Liver (tissue), 9 donors: Measurements from ENCODE around the gene DDX24. TPM values are rescaled to one million over a fixed set of nuclear protein-coding genes. Genes with fewer than 3 reads are reported as not detected.

Experiments
- DNase-seq: peaks from one replicate; pipeline ENCODE4 v3.0.0-alpha.2; 2017; ENCODE audit warnings: low spot score
- H3K27ac ChIP-seq, 2 donors: one replicate each; pipeline ENCODE4 v1.7.0; 2013; ENCODE audit warnings: inconsistent platforms in 2 of 2, low read length in 2 of 2, control low read depth in 1 of 2, low read depth in 1 of 2, mild to moderate bottlenecking in 1 of 2
- H3K27me3 ChIP-seq, 4 donors: one replicate each; pipeline versions ENCODE4 v1.6.1 to v1.7.0; 2013; ENCODE audit warnings: low read length in 3 of 4, inconsistent platforms in 1 of 4, mild to moderate bottlenecking in 1 of 4, moderate library complexity in 1 of 4; ENCODE audit not compliant: control insufficient read depth in 4 of 4, insufficient read depth in 4 of 4
- H3K36me3 ChIP-seq, 4 donors: one replicate each; pipeline versions ENCODE4 v1.6.1 to v1.7.0; 2013; ENCODE audit warnings: low read length in 3 of 4, mild to moderate bottlenecking in 3 of 4, low read depth in 1 of 4, moderate library complexity in 1 of 4; ENCODE audit not compliant: control insufficient read depth in 4 of 4, insufficient read depth in 3 of 4
- H3K4me1 ChIP-seq, 4 donors: one replicate each; pipeline versions ENCODE4 v1.6.1 to v1.7.0; 2013; ENCODE audit warnings: low read length in 3 of 4, mild to moderate bottlenecking in 3 of 4, moderate library complexity in 1 of 4; ENCODE audit not compliant: control insufficient read depth in 4 of 4, insufficient read depth in 4 of 4
- H3K4me3 ChIP-seq, 3 donors: one replicate each; pipeline versions ENCODE4 v1.6.1 to v1.7.0; 2013; ENCODE audit warnings: low read length in 3 of 3, control low read depth in 1 of 3, low read depth in 1 of 3, mild to moderate bottlenecking in 1 of 3
- H3K9ac ChIP-seq, 2 donors: one replicate each; pipeline ENCODE4 v1.7.0; 2013; ENCODE audit warnings: low read length in 2 of 2, mild to moderate bottlenecking in 2 of 2, moderate library complexity in 2 of 2, control low read depth in 1 of 2, low read depth in 1 of 2
- H3K9me3 ChIP-seq, 4 donors: one replicate each; pipeline versions ENCODE4 v1.6.1 to v1.7.0; 2013; ENCODE audit warnings: low read length in 3 of 4; ENCODE audit not compliant: control insufficient read depth in 4 of 4
- EGR1 ChIP-seq, 2 donors: IDR thresholded peaks; 2 replicates each; pipeline ENCODE4 v1.6.1; 2016 to 2018; ENCODE audit warnings: antibody characterized with exemption in 2 of 2, low read depth in 2 of 2
- FOXA1 ChIP-seq: IDR thresholded peaks from 2 replicates; pipeline ENCODE4 v1.6.1; 2016; ENCODE audit warnings: antibody characterized with exemption
- FOXA2 ChIP-seq: IDR thresholded peaks from 2 replicates; pipeline ENCODE4 v1.6.1; 2016; ENCODE audit warnings: antibody characterized with exemption
- GABPA ChIP-seq, 2 donors: IDR thresholded peaks in 1 of 2; conservative IDR thresholded peaks in 1 of 2; 2 replicates each; pipeline ENCODE4 v1.6.1; 2016; ENCODE audit warnings: antibody characterized with exemption in 2 of 2, mild to moderate bottlenecking in 1 of 2, moderate library complexity in 1 of 2
- HNF4A ChIP-seq, 2 donors: conservative IDR thresholded peaks; 2 replicates each; pipeline ENCODE4 v1.6.1; 2016; ENCODE audit warnings: antibody characterized with exemption in 2 of 2, mild to moderate bottlenecking in 2 of 2
- HNF4G ChIP-seq: IDR thresholded peaks from 2 replicates; pipeline ENCODE4 v1.6.1; 2016; ENCODE audit warnings: antibody characterized with exemption
- JUND ChIP-seq, 2 donors: IDR thresholded peaks; 2 replicates each; pipeline ENCODE4 v1.6.1; 2016; ENCODE audit warnings: antibody characterized with exemption in 2 of 2
- NR2F2 ChIP-seq: IDR thresholded peaks from 2 replicates; pipeline ENCODE4 v1.6.1; 2016; ENCODE audit warnings: antibody characterized with exemption
- RAD21 ChIP-seq, 2 donors: IDR thresholded peaks; 2 replicates each; pipeline ENCODE4 v1.6.1; 2016; ENCODE audit warnings: antibody characterized with exemption in 2 of 2, mild to moderate bottlenecking in 2 of 2
- RXRA ChIP-seq, 2 donors: IDR thresholded peaks; 2 replicates each; pipeline ENCODE4 v1.6.1; 2017 to 2018; ENCODE audit warnings: antibody characterized with exemption in 2 of 2, mild to moderate bottlenecking in 1 of 2
- SP1 ChIP-seq: IDR thresholded peaks from 2 replicates; pipeline ENCODE4 v1.6.1; 2018; ENCODE audit warnings: antibody characterized with exemption, mild to moderate bottlenecking
- TAF1 ChIP-seq: conservative IDR thresholded peaks from 2 replicates; pipeline ENCODE4 v1.6.1; 2016; ENCODE audit warnings: antibody characterized with exemption, mild to moderate bottlenecking
- YY1 ChIP-seq: IDR thresholded peaks from 2 replicates; pipeline ENCODE4 v1.6.1; 2016; ENCODE audit warnings: antibody characterized with exemption, mild to moderate bottlenecking
- WGBS: extraction: QIAGEN DNeasy Blood & Tissue Kit; methylation state at CpG from one replicate; pipeline ENCODE4 v1.1.7; 2013; 5-methylcytosine and 5-hydroxymethylcytosine counted together
- polyA plus RNA-seq, 2 donors: library from polyadenylated mRNA; stranded (reverse) in 1 of 2; unstranded in 1 of 2; fragments of 200-250 nt in 1 of 2; fragments of >200 nt in 1 of 2; fragmentation: Nextera tagmentation in 1 of 2; extraction: Ambion mirVana in 1 of 2; gene quantifications; one replicate each; pipeline versions ENCODE4 v1.2.1 to v1.2.3, GENCODE V29; 2013 to 2015
- total RNA-seq, 2 donors: library from RNA; depleted of rRNA; stranded (reverse); fragments of >200 nt; gene quantifications; one replicate each; pipeline ENCODE4 v1.2.3, GENCODE V29; 2014
- TF ChIP-seq, protein P1 (sequence below): IDR thresholded peaks from 2 replicates; pipeline ENCODE4 v1.6.1; 2016; ENCODE audit warnings: antibody characterized with exemption
- TF ChIP-seq, protein P2 (sequence below): IDR thresholded peaks from 2 replicates; pipeline ENCODE4 v1.6.1; 2016; ENCODE audit warnings: antibody characterized with exemption
- TF ChIP-seq, protein P3 (sequence below): IDR thresholded peaks from 2 replicates; pipeline ENCODE4 v1.6.1; 2016; ENCODE audit warnings: antibody characterized with exemption
- TF ChIP-seq, protein P4 (sequence below): IDR thresholded peaks from 2 replicates; pipeline ENCODE4 v1.6.1; 2016; ENCODE audit warnings: antibody characterized with exemption, mild to moderate bottlenecking
- TF ChIP-seq, protein P5 (sequence below): fragments of 150-350 bp; IDR thresholded peaks from 2 replicates; pipeline ENCODE4 v1.5.1; 2017; ENCODE audit warnings: improper control_type of control experiment, low read depth, low read length; ENCODE audit not compliant: missing input control
- donor health status: healthy.
- donor health status: healthy.
- donor health status: healthy.
- donor health status: healthy.
- donor health status: healthy.

The DDX24 gene
- total and polyA plus RNA-seq, 4 donors: 33.8 to 59.7 (median 47.8) TPM

DNA sequence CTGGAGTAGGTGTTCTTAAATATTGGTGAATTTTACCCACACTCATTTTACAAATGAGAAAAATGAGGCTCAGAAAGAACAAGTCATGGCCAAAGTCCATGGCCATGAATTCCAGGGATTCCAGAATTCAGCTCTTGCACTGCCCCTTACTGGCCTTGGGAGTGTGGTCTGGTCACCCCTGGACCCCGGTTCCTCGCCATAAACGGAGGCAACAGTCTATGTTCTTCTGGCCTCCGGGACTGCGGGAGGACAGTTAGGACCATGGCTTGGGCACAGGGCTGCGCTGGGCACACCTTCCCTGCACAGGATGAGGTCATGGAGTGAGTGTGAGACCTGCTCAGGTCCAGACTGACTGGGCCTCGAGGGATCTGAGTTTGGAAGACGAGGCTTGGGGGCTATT, 77.0 kb downstream of the DDX24 start:
- no peak overlapping the region for H3K4me3 ChIP-seq
- no peak for TF ChIP-seq EGR1 (IDR thresholded peaks at IDR 0.05; ENCODE audit: low read depth in 2 of 2)
- TF ChIP-seq RXRA (IDR thresholded peaks at IDR 0.05): no peak
- no peak for TF ChIP-seq GABPA (IDR thresholded peaks at IDR 0.05 in 1 of 2, conservative IDR thresholded peaks at IDR 0.05 in 1 of 2)
- TF ChIP-seq YY1: no peak
- TF ChIP-seq, protein P1, sequence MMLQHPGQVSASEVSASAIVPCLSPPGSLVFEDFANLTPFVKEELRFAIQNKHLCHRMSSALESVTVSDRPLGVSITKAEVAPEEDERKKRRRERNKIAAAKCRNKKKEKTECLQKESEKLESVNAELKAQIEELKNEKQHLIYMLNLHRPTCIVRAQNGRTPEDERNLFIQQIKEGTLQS: no peak
- TF ChIP-seq RAD21 (IDR thresholded peaks at IDR 0.05): no peak
- TF ChIP-seq HNF4A (conservative IDR thresholded peaks at IDR 0.05): no peak
- TF ChIP-seq, protein P2, sequence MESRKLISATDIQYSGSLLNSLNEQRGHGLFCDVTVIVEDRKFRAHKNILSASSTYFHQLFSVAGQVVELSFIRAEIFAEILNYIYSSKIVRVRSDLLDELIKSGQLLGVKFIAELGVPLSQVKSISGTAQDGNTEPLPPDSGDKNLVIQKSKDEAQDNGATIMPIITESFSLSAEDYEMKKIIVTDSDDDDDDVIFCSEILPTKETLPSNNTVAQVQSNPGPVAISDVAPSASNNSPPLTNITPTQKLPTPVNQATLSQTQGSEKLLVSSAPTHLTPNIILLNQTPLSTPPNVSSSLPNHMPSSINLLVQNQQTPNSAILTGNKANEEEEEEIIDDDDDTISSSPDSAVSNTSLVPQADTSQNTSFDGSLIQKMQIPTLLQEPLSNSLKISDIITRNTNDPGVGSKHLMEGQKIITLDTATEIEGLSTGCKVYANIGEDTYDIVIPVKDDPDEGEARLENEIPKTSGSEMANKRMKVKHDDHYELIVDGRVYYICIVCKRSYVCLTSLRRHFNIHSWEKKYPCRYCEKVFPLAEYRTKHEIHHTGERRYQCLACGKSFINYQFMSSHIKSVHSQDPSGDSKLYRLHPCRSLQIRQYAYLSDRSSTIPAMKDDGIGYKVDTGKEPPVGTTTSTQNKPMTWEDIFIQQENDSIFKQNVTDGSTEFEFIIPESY: no peak
- no peak for TF ChIP-seq HNF4G
- no peak for TF ChIP-seq JUND (IDR thresholded peaks at IDR 0.05)
- TF ChIP-seq NR2F2: no peak
- TF ChIP-seq, protein P3, sequence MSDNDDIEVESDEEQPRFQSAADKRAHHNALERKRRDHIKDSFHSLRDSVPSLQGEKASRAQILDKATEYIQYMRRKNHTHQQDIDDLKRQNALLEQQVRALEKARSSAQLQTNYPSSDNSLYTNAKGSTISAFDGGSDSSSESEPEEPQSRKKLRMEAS: no peak
- no peak for TF ChIP-seq SP1
- TF ChIP-seq, protein P4, sequence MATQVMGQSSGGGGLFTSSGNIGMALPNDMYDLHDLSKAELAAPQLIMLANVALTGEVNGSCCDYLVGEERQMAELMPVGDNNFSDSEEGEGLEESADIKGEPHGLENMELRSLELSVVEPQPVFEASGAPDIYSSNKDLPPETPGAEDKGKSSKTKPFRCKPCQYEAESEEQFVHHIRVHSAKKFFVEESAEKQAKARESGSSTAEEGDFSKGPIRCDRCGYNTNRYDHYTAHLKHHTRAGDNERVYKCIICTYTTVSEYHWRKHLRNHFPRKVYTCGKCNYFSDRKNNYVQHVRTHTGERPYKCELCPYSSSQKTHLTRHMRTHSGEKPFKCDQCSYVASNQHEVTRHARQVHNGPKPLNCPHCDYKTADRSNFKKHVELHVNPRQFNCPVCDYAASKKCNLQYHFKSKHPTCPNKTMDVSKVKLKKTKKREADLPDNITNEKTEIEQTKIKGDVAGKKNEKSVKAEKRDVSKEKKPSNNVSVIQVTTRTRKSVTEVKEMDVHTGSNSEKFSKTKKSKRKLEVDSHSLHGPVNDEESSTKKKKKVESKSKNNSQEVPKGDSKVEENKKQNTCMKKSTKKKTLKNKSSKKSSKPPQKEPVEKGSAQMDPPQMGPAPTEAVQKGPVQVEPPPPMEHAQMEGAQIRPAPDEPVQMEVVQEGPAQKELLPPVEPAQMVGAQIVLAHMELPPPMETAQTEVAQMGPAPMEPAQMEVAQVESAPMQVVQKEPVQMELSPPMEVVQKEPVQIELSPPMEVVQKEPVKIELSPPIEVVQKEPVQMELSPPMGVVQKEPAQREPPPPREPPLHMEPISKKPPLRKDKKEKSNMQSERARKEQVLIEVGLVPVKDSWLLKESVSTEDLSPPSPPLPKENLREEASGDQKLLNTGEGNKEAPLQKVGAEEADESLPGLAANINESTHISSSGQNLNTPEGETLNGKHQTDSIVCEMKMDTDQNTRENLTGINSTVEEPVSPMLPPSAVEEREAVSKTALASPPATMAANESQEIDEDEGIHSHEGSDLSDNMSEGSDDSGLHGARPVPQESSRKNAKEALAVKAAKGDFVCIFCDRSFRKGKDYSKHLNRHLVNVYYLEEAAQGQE: no peak
- no peak for TF ChIP-seq FOXA2
- H3K4me1 ChIP-seq: no peaks in the 10 kb centered on the region
- WGBS: 75% methylated on average over 8 of the region's 8 CpGs
- no peaks in the 10 kb centered on the region for H3K36me3 ChIP-seq
- no peaks in the 10 kb centered on the region for H3K9me3 ChIP-seq
- H3K27ac ChIP-seq: no peak overlapping the region
- DNase-seq: no peak
- no peaks in the 10 kb centered on the region for H3K27me3 ChIP-seq
- H3K9ac ChIP-seq: no peak overlapping the region

DNA sequence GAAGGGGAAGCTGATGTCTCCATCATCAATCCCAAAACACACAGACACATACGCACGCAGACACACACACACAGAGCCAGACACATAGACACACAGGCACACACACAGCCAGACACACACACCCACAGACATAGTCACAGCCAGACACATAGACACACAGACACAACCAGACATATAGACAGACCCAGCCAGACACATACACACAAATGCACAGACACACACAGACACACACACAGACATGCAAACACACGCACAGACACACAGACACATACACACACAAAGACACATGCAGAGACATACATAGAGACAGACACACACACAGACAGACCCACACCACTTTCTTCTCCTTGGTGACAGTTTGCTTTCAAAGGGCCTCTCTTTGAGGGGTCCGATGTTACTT, 77.6 kb downstream of the DDX24 start:
- no peak for DNase-seq
- H3K4me1 ChIP-seq: no peaks in the 10 kb centered on the region
- H3K9ac ChIP-seq: no peak overlapping the region
- H3K9me3 ChIP-seq: no peaks in the 10 kb centered on the region
- 75% methylated on average over 4 of the region's 4 CpGs for WGBS
- H3K36me3 ChIP-seq: no peaks in the 10 kb centered on the region
- H3K27ac ChIP-seq: no peak overlapping the region
- no peaks in the 10 kb centered on the region for H3K27me3 ChIP-seq
- TF ChIP-seq SP1 (no peak), RXRA (IDR thresholded peaks at IDR 0.05) (no peak), YY1 (no peak), TAF1 (no peak), RAD21 (IDR thresholded peaks at IDR 0.05) (no peak), FOXA1 (no peak), NR2F2 (no peak), HNF4A (conservative IDR thresholded peaks at IDR 0.05) (no peak), EGR1 (IDR thresholded peaks at IDR 0.05; ENCODE audit: low read depth in 2 of 2) (no peak), HNF4G (no peak), FOXA2 (no peak)
- TF ChIP-seq, protein P5, sequence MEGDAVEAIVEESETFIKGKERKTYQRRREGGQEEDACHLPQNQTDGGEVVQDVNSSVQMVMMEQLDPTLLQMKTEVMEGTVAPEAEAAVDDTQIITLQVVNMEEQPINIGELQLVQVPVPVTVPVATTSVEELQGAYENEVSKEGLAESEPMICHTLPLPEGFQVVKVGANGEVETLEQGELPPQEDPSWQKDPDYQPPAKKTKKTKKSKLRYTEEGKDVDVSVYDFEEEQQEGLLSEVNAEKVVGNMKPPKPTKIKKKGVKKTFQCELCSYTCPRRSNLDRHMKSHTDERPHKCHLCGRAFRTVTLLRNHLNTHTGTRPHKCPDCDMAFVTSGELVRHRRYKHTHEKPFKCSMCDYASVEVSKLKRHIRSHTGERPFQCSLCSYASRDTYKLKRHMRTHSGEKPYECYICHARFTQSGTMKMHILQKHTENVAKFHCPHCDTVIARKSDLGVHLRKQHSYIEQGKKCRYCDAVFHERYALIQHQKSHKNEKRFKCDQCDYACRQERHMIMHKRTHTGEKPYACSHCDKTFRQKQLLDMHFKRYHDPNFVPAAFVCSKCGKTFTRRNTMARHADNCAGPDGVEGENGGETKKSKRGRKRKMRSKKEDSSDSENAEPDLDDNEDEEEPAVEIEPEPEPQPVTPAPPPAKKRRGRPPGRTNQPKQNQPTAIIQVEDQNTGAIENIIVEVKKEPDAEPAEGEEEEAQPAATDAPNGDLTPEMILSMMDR: no peak
- TF ChIP-seq, protein P3: no peak
- TF ChIP-seq, protein P1: no peak
- TF ChIP-seq, protein P4: no peak
- H3K4me3 ChIP-seq: no peak overlapping the region
